HepG2 (cell line): ENCODE data around the gene ADCYAP1. TPM values are rescaled to one million over a fixed set of nuclear protein-coding genes. Genes with fewer than 3 reads are reported as not detected.

Experiments used
- ARNT2 ChIP-seq: sonication (generic); formaldehyde crosslinking; IDR thresholded peaks from 2 replicates; pipeline ENCODE4 v1.8.0; 2022; ENCODE audit warnings: mild to moderate bottlenecking, low read depth, missing genetic modification reagents, moderate library complexity
- CBX5 ChIP-seq: sonication (generic); formaldehyde crosslinking; IDR thresholded peaks from 2 replicates; pipeline ENCODE4 v1.4.0; 2020; ENCODE audit warnings: missing genetic modification reagents, borderline replicate concordance
- FOSL2 ChIP-seq: sonication (generic); formaldehyde crosslinking; IDR thresholded peaks from 2 replicates; pipeline ENCODE4 v1.4.0; 2020; ENCODE audit warnings: missing genetic modification reagents
- FOXA3 ChIP-seq: IDR thresholded peaks from 2 replicates; pipeline ENCODE4 v1.6.1; 2016; ENCODE audit warnings: missing genetic modification reagents, missing compliant biosample characterization
- FOXJ3 ChIP-seq: sonication (generic); formaldehyde crosslinking; IDR thresholded peaks from 2 replicates; pipeline ENCODE4 v1.4.0; 2020; ENCODE audit warnings: missing genetic modification reagents, mild to moderate bottlenecking, borderline replicate concordance
- FOXP1 ChIP-seq, 2 experiments: fragments of 450-650 bp in 1 of 2; IDR thresholded peaks; 2 replicates each; pipeline ENCODE4 v1.6.1; 2017 to 2018; ENCODE audit warnings: antibody characterized with exemption in 1 of 2
- HMG20A ChIP-seq: IDR thresholded peaks from 2 replicates; pipeline ENCODE4 v1.6.1; 2016; ENCODE audit warnings: borderline replicate concordance
- HOXA7 ChIP-seq: sonication (generic); formaldehyde crosslinking; IDR thresholded peaks from 2 replicates; pipeline ENCODE4 v1.8.1; 2022; ENCODE audit warnings: mild to moderate bottlenecking, missing genetic modification reagents, moderate library complexity
- ISL2 ChIP-seq: sonication (generic); formaldehyde crosslinking; IDR thresholded peaks from 2 replicates; pipeline ENCODE4 v1.5.0; 2020; ENCODE audit warnings: missing genetic modification reagents
- MYC ChIP-seq: sonication (generic); formaldehyde crosslinking; IDR thresholded peaks from 2 replicates; pipeline ENCODE4 v1.9.0; 2021; ENCODE audit warnings: missing genetic modification reagents, borderline replicate concordance
- NCOA2 ChIP-seq: sonication (generic); formaldehyde crosslinking; IDR thresholded peaks from 2 replicates; pipeline ENCODE4 v1.8.0; 2022; ENCODE audit warnings: inconsistent platforms
- SAP130 ChIP-seq: IDR thresholded peaks from 2 replicates; pipeline ENCODE4 v1.6.1; 2016; ENCODE audit warnings: low read depth
- TAF1 ChIP-seq: sonication (generic); formaldehyde crosslinking; IDR thresholded peaks from 2 replicates; pipeline ENCODE4 v1.4.0; 2020; ENCODE audit warnings: missing genetic modification reagents
- ZBTB7B ChIP-seq: sonication (generic); formaldehyde crosslinking; IDR thresholded peaks from 2 replicates; pipeline ENCODE4 v1.4.0; 2020; ENCODE audit warnings: missing genetic modification reagents
- ZNF12 ChIP-seq: sonication (generic); formaldehyde crosslinking; IDR thresholded peaks from 2 replicates; pipeline ENCODE4 v1.5.0; 2020; ENCODE audit warnings: missing genetic modification reagents
- ZNF160 ChIP-seq: sonication (generic); formaldehyde crosslinking; IDR thresholded peaks from 2 replicates; pipeline ENCODE4 v1.8.0; 2022; ENCODE audit warnings: mild to moderate bottlenecking, inconsistent platforms, missing genetic modification reagents
- ZNF30 ChIP-seq: sonication (generic); formaldehyde crosslinking; IDR thresholded peaks from 2 replicates; pipeline ENCODE4 v1.5.0; 2020; ENCODE audit warnings: mild to moderate bottlenecking, missing genetic modification reagents
- ZNF34 ChIP-seq: sonication (generic); formaldehyde crosslinking; IDR thresholded peaks from 2 replicates; pipeline ENCODE4 v1.4.0; 2020; ENCODE audit warnings: mild to moderate bottlenecking, missing genetic modification reagents, borderline replicate concordance
- ZNF557 ChIP-seq: sonication (generic); formaldehyde crosslinking; IDR thresholded peaks from 2 replicates; pipeline ENCODE4 v1.4.0; 2020; ENCODE audit warnings: missing genetic modification reagents
- ZNF644 ChIP-seq: IDR thresholded peaks from 2 replicates; pipeline ENCODE4 v1.6.1; 2016; ENCODE audit warnings: low read depth
- ZNF652 ChIP-seq: IDR thresholded peaks from 2 replicates; pipeline ENCODE4 v1.6.1; 2016; ENCODE audit warnings: low read depth, borderline replicate concordance
- ZNF773 ChIP-seq: sonication (generic); formaldehyde crosslinking; IDR thresholded peaks from 2 replicates; pipeline ENCODE4 v1.4.0; 2020; ENCODE audit warnings: missing genetic modification reagents, borderline replicate concordance
- ZNF816 ChIP-seq: sonication (generic); formaldehyde crosslinking; IDR thresholded peaks from 2 replicates; pipeline ENCODE4 v1.8.0; 2022; ENCODE audit warnings: missing genetic modification reagents, mild to moderate bottlenecking, borderline replicate concordance
- polyA plus RNA-seq, 8 experiments: library from polyadenylated mRNA; depleted of rRNA in 3 of 8; stranded (reverse) in 7 of 8; unstranded in 1 of 8; fragments of >200 nt; fragmentation: Illumina TruSeq in 4 of 8; extraction: Trizol in 4 of 8; gene quantifications; 2 replicates each; pipeline versions ENCODE4 v1.2.1 to v1.2.3, GENCODE V29; 2011 to 2016; ENCODE audit warnings: low read depth in 4 of 8, missing spikeins in 1 of 8, mixed read lengths in 1 of 8; ENCODE audit not compliant: insufficient read depth in 1 of 8
- total RNA-seq, 5 experiments: library from RNA; depleted of rRNA; stranded (reverse); fragments of >200 nt; fragmentation: Illumina TruSeq; extraction: Trizol; gene quantifications; 2 replicates each; pipeline ENCODE4 v1.2.3, GENCODE V29; 2016; ENCODE audit warnings: low read depth in 1 of 5
- TF ChIP-seq, protein P1 (sequence below): sonication (generic); formaldehyde crosslinking; IDR thresholded peaks from 2 replicates; pipeline ENCODE4 v1.4.0; 2020; ENCODE audit warnings: missing genetic modification reagents
- TF ChIP-seq, protein P2 (sequence below), 2 experiments: fragments of 450-650 bp in 1 of 2; sonication (generic) in 1 of 2; formaldehyde crosslinking; IDR thresholded peaks; 2 replicates each; pipeline versions ENCODE4 v1.5.0 to v1.8.0; 2020 to 2022; ENCODE audit warnings: mild to moderate bottlenecking in 1 of 2, missing genetic modification reagents in 1 of 2
- TF ChIP-seq, protein P3 (sequence below): sonication (generic); formaldehyde crosslinking; IDR thresholded peaks from 2 replicates; pipeline ENCODE4 v1.5.0; 2020; ENCODE audit warnings: mild to moderate bottlenecking, missing genetic modification reagents

The ADCYAP1 gene
- total and polyA plus RNA-seq, 2 of the 13 experiments (the other 11 are each of a cell fraction or from before 2014, with no cell fraction given) = not detected

DNA sequence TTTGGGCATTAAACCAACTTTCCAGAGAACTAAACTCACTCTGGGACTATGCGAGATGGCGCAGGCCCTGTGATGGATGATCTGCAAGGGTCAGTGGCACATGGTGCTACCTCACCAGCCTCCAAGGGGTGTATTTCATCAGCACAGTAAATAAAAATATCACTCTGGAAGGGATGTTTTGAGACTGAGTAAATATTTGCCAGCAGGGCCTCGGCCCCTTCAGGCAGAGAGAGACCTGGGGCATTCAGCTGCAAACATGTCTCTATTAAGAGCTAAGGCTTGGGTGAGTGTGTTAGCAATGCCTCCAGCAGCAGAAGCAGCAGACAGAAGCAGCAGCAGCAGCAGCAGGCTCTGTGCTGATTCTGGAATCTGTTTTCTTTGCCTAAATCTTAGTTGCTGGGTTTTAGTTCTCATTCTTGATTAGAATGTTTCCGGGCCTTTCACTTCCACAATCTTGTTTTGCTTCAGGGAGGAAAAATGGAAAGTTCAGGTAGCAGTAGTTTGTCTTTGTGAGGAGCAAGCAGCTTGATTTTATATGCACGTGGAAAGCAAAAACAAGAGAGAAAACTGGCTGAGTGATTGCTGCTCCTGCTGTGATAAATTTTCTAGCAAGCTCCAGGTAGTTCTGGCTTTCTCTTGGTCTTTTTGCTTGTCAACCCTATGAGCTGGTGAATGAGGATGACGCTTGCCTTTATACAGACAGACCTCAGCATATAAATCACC, 18.6 kb downstream of the ADCYAP1 start (continued):
- TF ChIP-seq, protein P1, sequence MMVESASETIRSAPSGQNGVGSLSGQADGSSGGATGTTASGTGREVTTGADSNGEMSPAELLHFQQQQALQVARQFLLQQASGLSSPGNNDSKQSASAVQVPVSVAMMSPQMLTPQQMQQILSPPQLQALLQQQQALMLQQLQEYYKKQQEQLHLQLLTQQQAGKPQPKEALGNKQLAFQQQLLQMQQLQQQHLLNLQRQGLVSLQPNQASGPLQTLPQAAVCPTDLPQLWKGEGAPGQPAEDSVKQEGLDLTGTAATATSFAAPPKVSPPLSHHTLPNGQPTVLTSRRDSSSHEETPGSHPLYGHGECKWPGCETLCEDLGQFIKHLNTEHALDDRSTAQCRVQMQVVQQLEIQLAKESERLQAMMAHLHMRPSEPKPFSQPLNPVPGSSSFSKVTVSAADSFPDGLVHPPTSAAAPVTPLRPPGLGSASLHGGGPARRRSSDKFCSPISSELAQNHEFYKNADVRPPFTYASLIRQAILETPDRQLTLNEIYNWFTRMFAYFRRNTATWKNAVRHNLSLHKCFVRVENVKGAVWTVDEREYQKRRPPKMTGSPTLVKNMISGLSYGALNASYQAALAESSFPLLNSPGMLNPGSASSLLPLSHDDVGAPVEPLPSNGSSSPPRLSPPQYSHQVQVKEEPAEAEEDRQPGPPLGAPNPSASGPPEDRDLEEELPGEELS = peak; percentile 57; the same call in 1 of the 2 replicates
- TF ChIP-seq FOXP1 (IDR thresholded peaks at IDR 0.05) = no peak
- TF ChIP-seq FOXP1 (CRISPR knock-in tag; IDR thresholded peaks at IDR 0.05) = peak; percentile 84
- peak; percentile 68; the same call in 1 of the 2 replicates for TF ChIP-seq FOXJ3 (CRISPR knock-in tag)
- peak; percentile 71 for TF ChIP-seq NCOA2 (CRISPR knock-in tag)
- 0 out of 2 replicates have a peak, but pooled peaks have one; percentile 13 for TF ChIP-seq ZNF644
- TF ChIP-seq ZNF773 (CRISPR knock-in tag) = no peak
- TF ChIP-seq, protein P2, sequence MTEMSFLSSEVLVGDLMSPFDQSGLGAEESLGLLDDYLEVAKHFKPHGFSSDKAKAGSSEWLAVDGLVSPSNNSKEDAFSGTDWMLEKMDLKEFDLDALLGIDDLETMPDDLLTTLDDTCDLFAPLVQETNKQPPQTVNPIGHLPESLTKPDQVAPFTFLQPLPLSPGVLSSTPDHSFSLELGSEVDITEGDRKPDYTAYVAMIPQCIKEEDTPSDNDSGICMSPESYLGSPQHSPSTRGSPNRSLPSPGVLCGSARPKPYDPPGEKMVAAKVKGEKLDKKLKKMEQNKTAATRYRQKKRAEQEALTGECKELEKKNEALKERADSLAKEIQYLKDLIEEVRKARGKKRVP (CRISPR knock-in tag; IDR thresholded peaks at IDR 0.05) = peak in 1 of 2 experiments; percentile 97; a peak in 2 of 4 replicates
- TF ChIP-seq, protein P3, sequence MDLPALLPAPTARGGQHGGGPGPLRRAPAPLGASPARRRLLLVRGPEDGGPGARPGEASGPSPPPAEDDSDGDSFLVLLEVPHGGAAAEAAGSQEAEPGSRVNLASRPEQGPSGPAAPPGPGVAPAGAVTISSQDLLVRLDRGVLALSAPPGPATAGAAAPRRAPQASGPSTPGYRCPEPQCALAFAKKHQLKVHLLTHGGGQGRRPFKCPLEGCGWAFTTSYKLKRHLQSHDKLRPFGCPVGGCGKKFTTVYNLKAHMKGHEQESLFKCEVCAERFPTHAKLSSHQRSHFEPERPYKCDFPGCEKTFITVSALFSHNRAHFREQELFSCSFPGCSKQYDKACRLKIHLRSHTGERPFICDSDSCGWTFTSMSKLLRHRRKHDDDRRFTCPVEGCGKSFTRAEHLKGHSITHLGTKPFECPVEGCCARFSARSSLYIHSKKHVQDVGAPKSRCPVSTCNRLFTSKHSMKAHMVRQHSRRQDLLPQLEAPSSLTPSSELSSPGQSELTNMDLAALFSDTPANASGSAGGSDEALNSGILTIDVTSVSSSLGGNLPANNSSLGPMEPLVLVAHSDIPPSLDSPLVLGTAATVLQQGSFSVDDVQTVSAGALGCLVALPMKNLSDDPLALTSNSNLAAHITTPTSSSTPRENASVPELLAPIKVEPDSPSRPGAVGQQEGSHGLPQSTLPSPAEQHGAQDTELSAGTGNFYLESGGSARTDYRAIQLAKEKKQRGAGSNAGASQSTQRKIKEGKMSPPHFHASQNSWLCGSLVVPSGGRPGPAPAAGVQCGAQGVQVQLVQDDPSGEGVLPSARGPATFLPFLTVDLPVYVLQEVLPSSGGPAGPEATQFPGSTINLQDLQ (CRISPR knock-in tag) = no peak
- TF ChIP-seq ARNT2 (CRISPR knock-in tag) = no peak
- peak; percentile 60 for TF ChIP-seq FOSL2 (CRISPR knock-in tag)
- TF ChIP-seq ZNF160 (CRISPR knock-in tag) = no peak
- peak; percentile 26; the same call in 1 of the 2 replicates for TF ChIP-seq MYC (CRISPR knock-in tag)
- no peak for TF ChIP-seq ZNF816 (CRISPR knock-in tag)
- 0 out of 2 replicates have a peak, but pooled peaks have one; percentile 20 for TF ChIP-seq SAP130 (CRISPR knock-in tag)
- TF ChIP-seq ZNF12 (CRISPR knock-in tag) = peak; percentile 26; the same call in 1 of the 2 replicates
- no peak for TF ChIP-seq ZNF34 (CRISPR knock-in tag)
- TF ChIP-seq TAF1 (CRISPR knock-in tag) = no peak
- peak; percentile 89 for TF ChIP-seq FOXA3 (CRISPR knock-in tag)
- peak; percentile 57; the same call in 1 of the 2 replicates for TF ChIP-seq CBX5 (CRISPR knock-in tag)
- TF ChIP-seq ZNF652 = peak; percentile 85
- peak; percentile 50; the same call in 1 of the 2 replicates for TF ChIP-seq ISL2
- peak; percentile 76 for TF ChIP-seq HMG20A (CRISPR knock-in tag)
- no peak for TF ChIP-seq HOXA7
- no peak for TF ChIP-seq ZNF557 (CRISPR knock-in tag)
- TF ChIP-seq ZBTB7B (CRISPR knock-in tag) = peak; percentile 46; the same call in 1 of the 2 replicates
- no peak for TF ChIP-seq ZNF30 (CRISPR knock-in tag)
